Choroid plexus epithelial cell (primary cell): ENCODE results near the gene RRN3.
"Not testable (repeated sequence)": the region's sequence is repeated elsewhere in the genome, so short reads cannot be mapped to it uniquely, and the experiment has no call there.

ENCODE experiments used
- DNase-seq: peaks from one replicate; pipeline ENCODE4 v3.0.0-alpha.2; 2010; ENCODE audit warnings: low read depth
- H3K4me3 ChIP-seq: 2 replicates; pipeline ENCODE4 v1.5.1; 2011; ENCODE audit warnings: low read depth, mild to moderate bottlenecking, control low read depth, low read length, moderate library complexity
- CTCF ChIP-seq: conservative IDR thresholded peaks from 2 replicates; pipeline ENCODE4 v1.5.1; 2011; ENCODE audit warnings: low read depth, mild to moderate bottlenecking, control low read depth, inconsistent platforms, low read length, moderate library complexity

The RRN3 gene

GRCh38 chr16:15130256-15130932, 36.3 kb upstream of the RRN3 start:
- not testable (repeated sequence) for DNase-seq, H3K4me3 ChIP-seq

GRCh38 chr16:15127641-15128425, 33.8 kb upstream of the RRN3 start:
- H3K4me3 ChIP-seq, DNase-seq: not testable (repeated sequence)

GRCh38 chr16:15100372-15100987, 6.4 kb upstream of the RRN3 start:
- DNase-seq, H3K4me3 ChIP-seq: not testable (repeated sequence)

GRCh38 chr16:15099366-15099909, 5.4 kb upstream of the RRN3 start:
- H3K4me3 ChIP-seq, DNase-seq: not testable (repeated sequence)

- H3K4me3 ChIP-seq, DNase-seq: not testable (repeated sequence)
Observed at GRCh38 chr16:15096583-15096972, 2.5 kb upstream of the RRN3 start.

GRCh38 chr16:15093571-15093954, 509 bp downstream of the RRN3 start:
- peak overlapping the region; percentile 84 for H3K4me3 ChIP-seq
- not testable (repeated sequence) for DNase-seq

GRCh38 chr16:15090663-15091269, 3.3 kb downstream of the RRN3 start:
- H3K4me3 ChIP-seq, DNase-seq: not testable (repeated sequence)
- peak; percentile 15 for TF ChIP-seq CTCF

GRCh38 chr16:15082788-15083187, 11.3 kb downstream of the RRN3 start:
- not testable (repeated sequence) for DNase-seq, H3K4me3 ChIP-seq

- DNase-seq, H3K4me3 ChIP-seq: not testable (repeated sequence)
Observed at GRCh38 chr16:15080883-15081282, 13.2 kb downstream of the RRN3 start.

GRCh38 chr16:15076161-15076560, 17.9 kb downstream of the RRN3 start:
- not testable (repeated sequence) for H3K4me3 ChIP-seq, DNase-seq

GRCh38 chr16:15073101-15073500, 21.0 kb downstream of the RRN3 start:
- no peak for TF ChIP-seq CTCF
- no peak overlapping the region for H3K4me3 ChIP-seq
- DNase-seq, result no peak
